GM19025 (cell line): ENCODE results near the gene GPS1.
A peak's percentile ranks its signal among the peaks of the same experiment; 100 is the strongest.

Source experiments
- ATAC-seq: cut with Tn5 transposase; IDR thresholded peaks from one replicate; pipeline ENCODE4 v1.9.1; 2021; ENCODE audit warnings: mild to moderate bottlenecking, low read depth, moderate library complexity; ENCODE audit not compliant: unreplicated experiment

GPS1 gene

DNA sequence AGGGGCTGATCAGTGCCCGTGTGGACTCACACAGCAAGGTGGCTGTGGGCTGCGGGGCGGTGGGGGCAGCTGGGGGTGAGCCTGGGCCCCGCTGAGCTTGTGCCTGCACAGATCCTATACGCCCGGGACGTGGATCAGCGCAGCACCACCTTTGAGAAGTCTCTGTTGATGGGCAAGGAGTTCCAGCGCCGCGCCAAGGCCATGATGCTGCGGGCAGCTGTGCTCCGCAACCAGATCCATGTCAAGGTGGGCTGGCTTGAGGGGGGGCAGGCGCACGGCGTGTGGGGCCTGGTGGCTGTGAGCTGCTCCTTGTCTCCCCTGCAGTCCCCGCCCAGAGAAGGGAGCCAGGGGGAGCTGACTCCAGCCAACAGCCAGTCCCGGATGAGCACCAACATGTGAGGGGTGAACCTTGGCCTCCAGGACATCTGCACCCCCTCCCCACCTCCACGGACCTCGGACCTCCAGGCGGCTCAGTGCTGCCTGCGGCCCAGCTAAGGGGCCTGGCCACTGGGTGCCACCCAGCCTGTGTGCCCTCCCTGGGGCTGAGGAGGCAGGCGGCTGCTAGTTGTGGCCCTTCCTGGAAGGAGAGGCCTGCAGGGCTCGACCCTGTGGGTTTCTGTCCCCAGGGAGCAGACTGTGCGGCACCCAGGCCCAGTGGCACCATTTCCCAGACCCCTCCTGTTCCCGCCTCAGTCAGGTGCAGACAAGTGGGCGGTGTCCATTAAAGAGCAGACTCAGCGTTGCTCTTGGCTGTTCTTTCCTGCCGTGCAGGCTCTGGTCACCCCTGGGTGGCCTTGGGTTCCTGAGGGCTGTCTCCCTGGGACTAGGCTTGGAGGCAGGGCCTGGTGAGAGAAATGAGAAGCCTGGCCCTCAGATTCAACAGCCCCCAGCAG lies 5.3 kb downstream of the GPS1 start:
- ATAC-seq = no peak

DNA sequence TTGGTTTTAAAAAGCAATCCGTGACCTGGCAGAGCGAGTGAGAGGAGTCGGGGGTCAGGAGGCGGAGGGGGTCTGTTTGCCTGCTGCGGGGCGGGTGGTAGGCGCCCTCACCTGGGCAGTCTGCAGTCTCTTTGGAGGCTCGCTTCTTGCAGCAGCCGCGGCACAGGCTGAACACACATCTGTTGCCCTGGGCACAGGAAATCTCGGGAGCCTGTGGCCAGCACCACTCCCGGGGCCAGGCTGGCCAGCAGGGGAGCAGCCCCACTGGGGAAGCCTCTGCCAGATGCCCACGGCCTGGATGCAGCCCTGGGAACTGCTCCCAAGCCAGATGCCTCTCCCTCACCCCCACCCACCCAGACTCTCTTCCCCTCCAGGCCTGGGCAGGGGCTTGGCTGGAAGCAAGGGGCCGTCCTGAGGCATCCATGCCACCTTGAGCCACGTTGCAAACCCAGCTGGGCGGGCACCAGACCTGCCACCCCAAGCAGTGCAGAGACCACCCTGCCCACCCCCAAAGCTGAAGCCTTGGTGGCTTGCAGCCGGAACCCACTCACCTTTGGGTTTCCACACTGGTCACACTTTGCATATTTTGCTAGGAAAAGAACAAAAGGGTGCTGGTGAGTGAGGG lies 6.6 kb downstream of the GPS1 start:
- no peak for ATAC-seq

DNA sequence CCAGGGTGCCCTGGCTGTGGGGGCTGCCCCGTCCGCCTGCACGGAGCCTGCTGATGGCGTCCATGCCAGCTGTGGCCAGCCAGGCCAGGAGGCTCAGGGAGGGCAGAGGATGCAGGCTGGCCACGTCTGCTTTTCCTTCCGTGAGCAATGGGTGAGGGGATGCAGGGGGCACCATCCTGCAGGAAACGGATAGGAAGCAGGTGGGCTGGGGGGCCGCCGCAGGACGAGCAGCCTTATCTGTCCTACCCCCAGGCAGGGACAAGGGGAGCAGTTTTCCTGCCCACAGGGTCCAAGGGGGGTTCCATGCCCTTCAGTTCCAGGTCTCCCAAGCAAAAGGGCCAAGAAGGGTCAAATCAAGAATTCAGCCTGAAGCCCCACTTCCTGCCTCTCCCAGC lies 7.2 kb downstream of the GPS1 start:
- no peak for ATAC-seq

DNA sequence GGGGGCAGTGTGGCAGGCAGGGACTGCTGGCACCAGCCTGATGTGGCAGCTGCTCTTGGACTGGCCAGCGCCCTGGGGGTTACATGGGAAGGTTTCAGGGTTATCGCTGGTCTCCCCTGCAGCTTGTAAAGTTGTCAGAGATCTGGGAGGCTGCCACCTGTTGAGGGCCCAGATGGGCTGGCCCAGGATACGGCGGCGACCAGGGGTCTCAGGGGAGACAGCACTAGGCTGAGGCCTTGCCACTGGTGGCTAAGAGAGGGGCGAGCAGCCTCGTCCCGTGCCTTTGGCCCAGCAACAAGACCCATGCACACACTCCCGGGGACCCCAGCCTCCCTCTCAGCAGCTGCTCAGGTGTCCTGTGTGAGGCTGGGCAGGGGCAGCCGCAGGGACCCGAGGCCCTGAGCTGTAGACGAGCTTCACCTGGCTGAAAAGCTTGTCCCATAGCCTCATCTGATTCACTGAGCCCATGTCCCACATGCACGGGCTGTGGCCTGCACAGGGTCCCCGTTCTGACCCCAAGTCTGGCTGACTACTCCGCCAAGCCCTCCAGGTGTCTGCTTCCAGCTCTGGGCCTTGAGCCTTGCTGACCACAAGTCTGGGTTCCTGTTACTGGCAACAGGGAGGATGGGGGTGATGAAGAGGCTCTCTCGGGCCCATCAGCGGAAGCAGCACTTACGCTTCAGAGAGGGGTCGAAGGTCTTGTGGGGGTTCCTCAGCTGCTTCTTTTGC lies 7.7 kb downstream of the GPS1 start:
- no peak for ATAC-seq

DNA sequence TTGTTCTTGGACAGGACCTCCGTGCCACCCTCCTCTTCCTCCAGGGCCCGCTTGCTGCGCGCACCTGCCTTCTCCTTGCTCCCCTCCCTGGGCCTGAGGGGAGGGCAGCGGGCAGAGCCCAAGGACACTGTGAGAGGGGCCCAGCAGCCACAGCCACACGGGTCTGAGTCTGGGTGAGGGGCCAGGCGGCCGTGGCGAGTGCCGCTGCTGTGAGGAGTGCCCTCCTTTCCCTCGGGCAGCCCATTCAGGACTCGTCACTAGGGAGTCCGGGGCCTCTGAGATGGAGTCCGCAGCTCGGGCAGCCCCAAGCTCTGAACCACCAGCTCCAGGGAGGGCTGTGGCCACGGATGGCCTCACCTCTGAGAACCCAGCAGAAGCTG lies 8.3 kb downstream of the GPS1 start:
- ATAC-seq = no peak

DNA sequence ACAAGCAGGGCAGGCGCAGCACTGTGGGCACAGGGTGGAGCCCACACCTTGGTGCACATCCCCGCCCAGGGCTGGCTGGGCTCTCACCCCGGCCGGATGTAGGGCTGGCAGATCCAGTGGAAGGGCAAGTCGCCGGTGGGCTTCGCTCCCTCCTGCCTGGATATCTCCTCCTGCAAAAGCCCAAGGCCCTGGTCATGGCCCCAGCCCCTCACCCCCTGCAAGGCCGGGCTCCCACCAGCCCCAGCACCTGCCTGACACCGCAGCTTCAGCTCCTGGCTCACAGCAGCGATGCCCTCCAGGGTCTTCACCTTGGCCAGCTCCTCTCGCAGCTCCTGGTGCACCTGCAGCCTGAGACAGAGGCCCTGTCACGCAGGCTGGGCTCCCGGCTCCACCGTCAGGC lies 8.9 kb downstream of the GPS1 start:
- ATAC-seq = no peak

DNA sequence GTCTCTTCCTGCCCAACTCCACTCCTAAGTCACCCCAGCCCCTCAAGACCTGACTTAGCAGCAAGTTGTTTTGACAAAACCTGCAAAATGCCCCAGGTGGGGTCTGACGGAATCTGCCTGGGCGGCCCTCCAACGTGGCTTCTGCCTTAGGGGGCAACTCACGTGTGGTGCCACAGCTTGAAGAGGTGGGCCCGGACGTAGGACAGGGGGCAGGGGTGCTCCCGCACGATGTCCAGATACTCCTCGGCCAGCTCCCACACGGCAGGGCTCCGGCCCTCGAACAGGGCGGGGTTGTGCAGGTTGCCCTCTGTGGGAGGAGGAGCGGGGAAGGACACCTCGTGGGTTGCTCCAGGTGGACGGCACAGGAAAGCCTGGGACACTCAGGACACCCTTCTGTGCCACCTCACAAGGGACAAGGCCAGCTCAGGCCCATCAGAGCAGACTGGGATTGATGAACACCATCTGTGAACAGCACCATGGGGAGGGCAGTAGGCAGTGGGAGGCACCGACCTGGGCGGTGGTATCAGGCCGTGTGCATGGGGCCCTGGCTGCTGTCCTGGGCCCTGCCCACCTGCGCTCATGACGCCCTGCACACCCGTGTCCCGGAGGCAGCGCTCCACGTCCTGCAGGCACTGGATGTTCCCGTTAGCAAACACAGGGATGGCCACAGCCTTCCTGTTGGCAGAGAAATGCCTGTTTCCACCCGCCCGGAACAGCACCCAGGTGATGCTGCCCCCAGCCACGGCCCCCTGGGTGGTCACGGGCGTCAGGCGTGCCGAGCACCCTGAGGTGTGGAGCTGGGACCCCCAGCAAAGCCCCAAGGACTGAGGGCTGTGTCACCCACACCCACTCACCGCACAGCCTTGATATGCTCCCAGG lies 9.6 kb downstream of the GPS1 start:
- no peak for ATAC-seq

DNA sequence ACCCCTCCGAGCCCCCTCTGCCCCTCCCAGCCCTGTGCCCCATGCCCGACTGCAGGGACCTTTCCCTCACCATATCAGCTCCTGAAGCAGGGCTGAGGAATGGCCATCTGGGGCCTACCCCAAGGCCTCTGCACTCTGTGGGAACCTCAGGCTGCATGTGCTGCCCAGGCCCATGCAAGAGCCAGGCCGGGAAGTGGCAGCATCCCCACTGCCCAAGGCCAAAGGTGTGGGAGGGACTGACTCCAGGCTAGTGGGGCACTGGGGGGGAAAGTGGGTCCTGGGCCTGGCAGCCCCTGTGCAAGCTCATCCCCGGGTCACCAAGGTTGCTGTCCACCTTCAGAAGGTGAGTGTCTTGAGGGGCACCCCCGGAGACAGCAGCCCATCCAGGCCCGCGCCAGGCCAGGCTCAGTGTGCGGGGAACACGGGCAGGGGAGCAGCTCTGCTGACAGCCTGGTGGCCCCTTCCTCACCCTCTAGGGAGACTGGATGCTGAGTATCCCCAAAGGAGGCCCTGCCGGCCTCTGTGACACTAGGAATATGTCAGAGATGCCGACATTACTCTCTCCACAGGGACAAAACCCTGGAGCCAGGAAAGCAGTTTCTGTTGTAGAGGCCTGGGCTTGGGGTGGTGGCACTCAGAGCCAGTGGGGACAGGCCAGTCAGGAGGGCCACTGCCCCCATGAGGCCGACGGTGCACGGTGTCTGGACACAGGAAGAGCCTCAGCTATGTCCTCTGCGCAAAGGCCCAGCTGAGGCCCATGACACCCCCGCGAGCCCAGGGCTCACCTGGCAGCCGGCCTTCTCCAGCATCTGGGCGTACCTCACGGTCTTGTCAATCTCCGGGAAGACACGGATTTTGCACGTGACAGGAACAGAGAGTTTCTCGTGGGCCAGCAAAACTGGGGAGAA lies 10.6 kb downstream of the GPS1 start:
- no peak for ATAC-seq

DNA sequence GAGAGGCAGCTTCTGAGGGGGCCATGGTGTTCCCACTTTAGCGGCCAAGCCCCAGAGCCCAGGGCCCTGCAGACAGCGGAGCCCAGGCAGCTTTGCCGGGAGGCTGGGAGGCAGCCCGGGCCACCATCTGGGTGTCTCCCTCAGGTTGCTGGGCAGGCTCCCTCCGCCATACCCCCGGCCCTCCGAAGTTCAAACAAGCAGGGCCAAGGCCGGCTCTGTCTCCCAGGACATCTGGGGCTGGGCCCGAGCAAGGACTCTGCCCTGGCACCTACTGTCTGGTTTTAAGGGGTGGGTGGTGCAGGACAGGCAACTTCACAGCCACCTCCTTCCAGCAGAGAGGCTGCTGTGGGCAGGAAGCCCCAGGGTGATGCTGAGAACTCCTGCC lies 11.3 kb downstream of the GPS1 start:
- ATAC-seq = no peak

DNA sequence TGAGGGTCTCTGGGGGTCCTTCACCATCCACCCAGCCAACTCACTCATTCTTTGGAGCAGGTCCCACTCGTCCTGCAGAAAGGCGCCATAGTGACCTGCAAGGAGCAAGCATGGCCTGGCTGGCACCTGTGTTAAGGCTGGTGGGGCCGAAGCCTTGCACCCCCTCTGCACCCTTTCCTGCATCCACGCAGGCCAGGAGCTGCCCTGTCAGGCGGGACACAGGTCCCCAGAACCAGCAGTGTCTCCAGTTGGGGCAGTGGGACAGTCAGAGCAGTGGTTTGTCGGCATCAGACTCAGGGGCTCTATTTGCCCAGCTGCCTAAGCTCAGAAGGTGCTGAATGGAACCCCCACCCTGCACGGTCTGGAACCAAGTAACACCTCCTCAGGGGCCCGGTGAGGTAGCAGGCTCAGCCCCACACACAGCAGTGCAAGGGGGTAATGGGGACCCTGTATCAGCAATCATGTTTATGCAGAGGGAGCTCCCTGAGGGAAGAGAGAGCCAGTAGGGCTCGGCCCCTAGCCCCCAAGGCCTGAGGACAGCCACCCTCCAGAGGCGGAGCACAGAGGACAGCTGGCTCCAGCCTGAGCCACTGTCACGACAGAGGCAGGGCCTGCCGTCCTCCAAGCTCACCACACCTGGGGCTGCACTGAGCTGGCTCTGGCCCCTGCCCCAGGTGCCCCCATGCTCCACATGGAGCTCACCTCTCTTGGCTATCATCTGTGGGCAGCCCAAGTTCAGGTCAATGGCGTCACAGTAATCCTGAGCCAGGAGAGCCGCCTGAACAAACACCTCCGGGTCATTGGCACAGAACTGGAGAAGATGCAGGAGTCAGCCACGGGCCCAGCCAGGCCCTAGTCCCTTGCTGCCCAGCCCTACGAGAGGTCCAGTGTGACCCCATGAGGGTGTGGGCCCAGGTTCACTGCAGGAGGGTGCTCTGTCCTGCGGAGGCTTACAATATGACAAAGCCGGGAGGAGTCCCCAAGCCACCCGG lies 12.0 kb downstream of the GPS1 start:
- ATAC-seq = no peak

DNA sequence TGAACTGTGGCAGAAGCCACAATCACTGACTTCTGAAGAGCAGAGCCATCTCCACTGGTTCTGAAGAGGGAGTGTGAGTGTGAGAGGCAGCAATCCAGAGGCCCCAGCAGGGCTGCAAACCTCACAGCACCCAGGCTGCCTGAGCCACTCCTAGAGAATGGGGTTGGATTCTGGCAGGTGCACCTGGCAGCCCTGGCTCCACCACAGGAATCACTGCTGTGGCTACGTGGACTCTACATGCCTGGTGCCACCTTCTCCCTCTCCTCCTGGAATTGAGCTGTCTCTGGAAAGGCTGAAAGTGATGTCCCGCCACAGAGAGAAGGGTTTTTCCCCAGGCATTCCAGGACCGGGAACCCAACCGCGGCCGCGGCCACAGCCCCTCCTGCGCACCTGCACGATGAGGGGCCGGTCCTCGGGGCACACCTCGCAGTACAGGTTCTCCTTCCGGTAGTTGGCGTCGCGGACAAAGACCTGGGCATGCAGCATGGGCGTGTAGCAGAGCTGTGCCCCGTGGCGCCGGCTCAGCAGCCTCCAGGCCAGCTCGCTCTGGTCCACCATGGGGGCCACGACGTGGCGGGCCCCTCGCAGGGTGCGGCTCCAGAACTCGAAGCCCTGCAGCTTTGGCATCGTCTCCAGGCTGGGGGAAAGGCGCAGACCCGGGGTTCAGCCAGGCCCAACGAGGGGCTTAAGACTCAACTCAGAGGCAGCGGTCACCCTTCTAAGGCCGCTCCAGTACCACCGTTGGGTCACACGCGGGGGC lies 12.9 kb downstream of the GPS1 start:
- ATAC-seq = no peak

DNA sequence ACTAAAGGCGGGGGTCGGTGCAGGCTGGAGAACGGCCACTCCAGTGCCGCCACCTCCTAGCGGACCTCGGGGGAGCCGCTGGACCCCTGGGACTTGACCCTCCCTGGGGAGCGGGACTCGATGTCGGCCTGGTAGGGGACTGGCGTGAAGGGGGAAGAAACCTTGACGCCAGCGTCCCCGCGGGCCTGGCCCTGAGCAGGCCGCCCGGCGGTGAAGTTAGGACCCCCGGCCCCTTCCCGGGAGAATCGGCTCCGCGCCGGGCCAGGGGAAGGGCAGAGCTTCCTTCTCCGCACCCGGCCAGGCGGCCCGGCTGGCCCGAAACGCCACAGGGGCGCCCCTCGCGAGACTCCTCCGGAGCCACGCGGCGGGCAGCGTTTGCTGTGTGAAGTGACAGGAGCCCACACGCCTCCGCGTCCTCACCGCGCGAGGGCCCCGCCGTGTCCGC lies 13.5 kb downstream of the GPS1 start:
- peak; percentile 23 for ATAC-seq

DNA sequence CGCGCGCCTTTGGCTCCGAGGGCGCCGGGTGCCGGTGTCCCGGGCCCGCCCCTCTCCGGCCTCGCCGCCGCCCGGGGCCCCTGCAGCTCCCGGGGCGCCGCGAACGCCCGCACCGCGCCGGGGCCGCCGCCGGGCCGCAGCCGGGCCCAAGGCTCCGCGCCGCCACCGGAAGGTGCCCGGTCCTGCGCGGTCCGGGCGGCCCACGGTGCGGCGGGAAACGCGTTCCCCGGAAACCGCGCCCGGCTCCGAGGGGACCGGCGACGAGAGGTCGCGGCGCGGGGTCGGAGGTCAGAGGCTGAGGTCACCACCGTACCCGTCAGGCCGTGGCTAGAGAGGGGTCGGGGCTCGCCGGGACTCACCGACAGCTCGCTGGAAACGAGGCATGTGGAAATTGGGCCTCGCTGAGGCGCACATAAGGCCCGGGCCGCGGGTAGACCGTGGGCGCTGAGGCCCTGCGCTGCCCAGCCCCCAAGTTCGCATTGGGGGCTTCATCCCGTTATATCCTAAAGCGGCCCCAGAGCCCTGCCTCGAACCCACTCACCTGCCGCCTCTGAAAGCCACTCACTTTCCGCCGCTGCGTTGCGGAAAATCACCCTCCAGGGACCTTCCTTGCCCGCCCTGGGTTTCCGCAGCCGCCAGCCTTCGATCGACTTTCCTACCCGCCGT lies 14.1 kb downstream of the GPS1 start, which contains the start of gene DUS1L:
Gene DUS1L (minus strand): TSS at position 167 of the 666 bp plus-strand sequence. CDS start 745 bp downstream, outside the sequence.
- ATAC-seq = peak; percentile 55

DNA sequence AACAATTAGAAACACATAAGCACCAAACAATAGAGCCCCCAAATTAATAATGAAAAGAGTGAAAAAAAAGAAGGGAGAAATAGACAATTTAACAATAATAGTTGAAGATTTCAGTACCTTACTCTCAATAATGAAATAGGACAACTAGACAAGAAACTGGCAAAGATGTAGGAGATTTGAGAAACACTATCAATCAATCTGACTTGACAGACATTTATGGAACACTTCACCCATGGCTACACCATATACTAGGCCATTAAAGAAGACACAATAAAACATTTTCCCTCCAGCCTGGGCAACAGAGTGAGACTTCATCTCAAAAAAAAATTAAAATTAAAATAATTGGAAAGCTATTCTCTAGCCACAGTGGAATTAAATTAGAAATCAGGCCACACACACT lies 18.9 kb downstream of the GPS1 start:
- ATAC-seq = no peak

DNA sequence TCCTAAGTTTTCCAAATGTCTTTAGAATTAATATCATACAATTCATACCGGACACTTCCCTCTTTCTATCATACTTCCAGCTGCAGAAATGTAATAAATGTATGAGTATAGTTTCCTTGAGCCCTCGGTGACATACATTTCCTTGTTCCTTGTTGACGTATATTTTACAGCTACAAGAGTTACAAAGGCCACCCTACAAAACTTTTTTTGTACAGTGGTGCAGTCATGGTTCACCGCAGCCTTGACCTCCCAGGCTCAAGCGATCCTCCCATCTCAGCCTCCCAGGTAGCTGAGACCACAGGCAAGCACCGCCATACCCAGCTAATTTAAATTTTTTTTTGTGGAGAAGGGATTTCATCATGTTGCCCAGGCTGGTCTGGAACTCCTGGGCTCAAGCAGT lies 21.1 kb downstream of the GPS1 start:
- ATAC-seq = no peak

DNA sequence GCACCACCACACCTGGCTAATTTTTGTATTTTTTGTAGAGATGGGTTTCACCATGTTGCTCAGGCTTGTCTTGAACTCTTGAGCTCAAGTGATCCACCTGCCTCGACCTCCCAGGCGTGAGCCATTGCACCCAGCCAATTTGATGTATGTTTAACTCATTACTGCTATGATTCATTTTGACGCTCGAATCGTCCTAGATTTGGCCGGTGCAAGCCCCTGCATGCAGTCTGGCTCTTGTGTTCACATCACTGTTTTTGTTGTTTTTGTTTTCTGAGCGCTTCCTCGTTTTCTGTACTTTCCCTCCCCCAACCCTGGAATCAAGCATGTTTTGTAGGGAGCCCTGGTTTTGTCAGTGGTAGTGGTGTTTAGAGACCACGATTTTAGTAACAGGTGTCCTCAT lies 21.7 kb downstream of the GPS1 start:
- no peak for ATAC-seq
